ENCODE measurements around the gene L2HGDH. TPM values are rescaled to one million over a fixed set of nuclear protein-coding genes. Genes with fewer than 3 reads are reported as not detected.

L2HGDH gene
- total RNA-seq, 2 experiments from 2014 or later: 1.7 to 3.1 TPM

DNA sequence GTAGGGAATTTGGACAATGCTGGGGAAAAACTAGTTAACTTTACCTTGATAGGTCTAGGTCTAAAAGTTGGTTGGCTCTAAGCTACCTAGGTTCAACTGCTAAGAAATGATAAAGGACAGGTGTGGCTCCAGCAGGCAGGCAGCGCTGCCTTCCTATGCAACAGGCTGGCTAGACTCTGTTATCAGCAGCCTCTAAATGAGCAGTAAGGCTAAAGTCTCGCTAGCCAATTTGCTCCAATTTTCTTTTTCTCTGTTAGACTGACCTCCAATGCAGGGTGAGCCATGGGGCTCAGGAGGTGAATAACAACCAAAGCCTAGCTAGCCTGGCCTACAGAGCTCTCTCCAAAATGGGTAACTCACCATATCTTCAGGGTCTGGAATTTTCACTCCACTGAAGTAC, 26.6 kb upstream of the L2HGDH start:
- peaks cover 14% of the 10 kb centered on the region for H3K4me1 ChIP-seq (ENCODE audit: insufficient read depth, low read length)
- DNase-seq (no peak), ATAC-seq (ENCODE audit: poor library complexity) (no peak)
- POLR2A ChIA-PET: interaction anchor here (0.5 to 1.2 kb wide), 2 partner anchors 12 to 147 kb away, joined by 3 to 4 read pairs; no protein-coding TSS in a partner anchor
- TF ChIP-seq, protein P1, sequence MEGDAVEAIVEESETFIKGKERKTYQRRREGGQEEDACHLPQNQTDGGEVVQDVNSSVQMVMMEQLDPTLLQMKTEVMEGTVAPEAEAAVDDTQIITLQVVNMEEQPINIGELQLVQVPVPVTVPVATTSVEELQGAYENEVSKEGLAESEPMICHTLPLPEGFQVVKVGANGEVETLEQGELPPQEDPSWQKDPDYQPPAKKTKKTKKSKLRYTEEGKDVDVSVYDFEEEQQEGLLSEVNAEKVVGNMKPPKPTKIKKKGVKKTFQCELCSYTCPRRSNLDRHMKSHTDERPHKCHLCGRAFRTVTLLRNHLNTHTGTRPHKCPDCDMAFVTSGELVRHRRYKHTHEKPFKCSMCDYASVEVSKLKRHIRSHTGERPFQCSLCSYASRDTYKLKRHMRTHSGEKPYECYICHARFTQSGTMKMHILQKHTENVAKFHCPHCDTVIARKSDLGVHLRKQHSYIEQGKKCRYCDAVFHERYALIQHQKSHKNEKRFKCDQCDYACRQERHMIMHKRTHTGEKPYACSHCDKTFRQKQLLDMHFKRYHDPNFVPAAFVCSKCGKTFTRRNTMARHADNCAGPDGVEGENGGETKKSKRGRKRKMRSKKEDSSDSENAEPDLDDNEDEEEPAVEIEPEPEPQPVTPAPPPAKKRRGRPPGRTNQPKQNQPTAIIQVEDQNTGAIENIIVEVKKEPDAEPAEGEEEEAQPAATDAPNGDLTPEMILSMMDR (IDR thresholded peaks at IDR 0.05): no peak
- no peaks in the 10 kb centered on the region for H3K27me3 ChIP-seq (ENCODE audit: control insufficient read depth in 1 of 2, insufficient read depth in 2 of 2, low read length in 2 of 2)
- Mint-ChIP-seq H3K27ac (no peak overlapping the region), H3K27me3 (no peaks in the 10 kb centered on the region), H3K4me3 (no peak overlapping the region), H3K9me3 (no peaks in the 10 kb centered on the region), H3K4me1 (ENCODE audit: low read depth) (peaks cover 24% of the 10 kb centered on the region), H3K36me3 (ENCODE audit: low read depth) (peaks cover 28% of the 10 kb centered on the region)
- CTCF ChIA-PET: interaction anchor here (1.3 kb wide), 1 partner anchor 9 kb away, joined by 3 read pairs; no protein-coding TSS in a partner anchor
- peaks cover 20% of the 10 kb centered on the region for H3K36me3 ChIP-seq (ENCODE audit: insufficient read depth, low read length)
- H3K27ac ChIP-seq (ENCODE audit: low read depth in 1 of 2, low read length in 2 of 2): no peak overlapping the region
- intact Hi-C loops (cut with DNase I, micrococcal nuclease): loop anchor here in 1 of 2 experiments (5.0 kb wide), 1 partner anchor 69 kb away; no protein-coding TSS in a partner anchor
- H3K9me3 ChIP-seq (ENCODE audit: control insufficient read depth in 1 of 2, insufficient read depth in 1 of 2, low read length in 2 of 2): no peaks in the 10 kb centered on the region
- no peak overlapping the region for H3K4me3 ChIP-seq (ENCODE audit: low read length)

DNA sequence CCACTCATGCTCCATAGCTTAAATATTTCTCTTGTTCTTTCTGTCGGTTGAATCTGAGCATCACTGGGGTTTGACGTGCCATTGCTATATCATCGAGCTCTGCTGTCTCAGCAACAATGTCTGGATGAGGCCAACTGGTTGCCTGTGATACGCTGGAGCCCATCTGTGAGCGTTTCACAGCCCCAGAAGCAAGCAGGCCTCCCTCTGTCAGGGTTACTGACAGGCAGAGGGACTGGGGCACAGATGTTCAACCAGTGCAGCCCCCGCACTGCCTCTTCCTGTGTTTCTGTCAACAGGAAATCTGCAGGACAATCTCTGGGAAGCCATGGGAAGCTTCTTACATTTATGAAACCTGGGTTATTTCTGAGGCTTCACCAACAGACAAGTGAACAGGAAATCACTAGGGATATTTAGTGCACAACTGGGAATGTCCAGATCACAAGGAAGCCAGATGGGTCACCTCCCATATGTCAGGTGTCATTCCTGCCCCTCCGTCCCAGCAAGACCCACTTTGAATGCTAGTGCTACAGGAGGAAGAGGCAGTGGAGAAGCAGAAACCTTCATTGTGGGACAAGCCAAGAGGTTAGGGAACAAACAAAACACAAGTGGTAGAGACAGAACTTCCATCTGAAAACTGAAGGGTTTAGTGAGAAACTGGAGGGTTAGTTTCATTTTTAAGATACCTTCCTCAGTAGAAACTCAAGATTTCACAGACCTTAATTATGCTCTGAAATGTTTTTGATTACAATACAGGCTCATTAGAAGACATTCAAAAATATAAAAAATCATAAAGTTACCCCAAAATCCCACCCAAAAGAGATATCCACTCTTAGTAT, 24.2 kb upstream of the L2HGDH start:
- H3K27ac ChIP-seq (ENCODE audit: low read depth in 1 of 2, low read length in 2 of 2): no peak overlapping the region
- TF ChIP-seq, protein P1 (IDR thresholded peaks at IDR 0.05): no peak
- DNase-seq (peak in 1 of 14 experiments; percentile 14), ATAC-seq (ENCODE audit: poor library complexity) (peak; percentile 44)
- H3K4me1 Mint-ChIP-seq (ENCODE audit: low read depth): peaks cover 20% of the 10 kb centered on the region
- no peaks in the 10 kb centered on the region for H3K9me3 ChIP-seq (ENCODE audit: control insufficient read depth in 1 of 2, insufficient read depth in 1 of 2, low read length in 2 of 2)
- ChIA-PET CTCF (interaction anchor here (2.1 kb wide), 1 partner anchor 15 kb away, joined by 9 read pairs; no protein-coding TSS in a partner anchor), POLR2A (interaction anchor here (0.6 to 1.4 kb wide), 4 partner anchors 23 to 122 kb away, joined by 3 to 6 read pairs (median 4); no protein-coding TSS in a partner anchor)
- H3K36me3 Mint-ChIP-seq (ENCODE audit: low read depth): peaks cover 47% of the 10 kb centered on the region
- H3K9me3 Mint-ChIP-seq: no peaks in the 10 kb centered on the region
- intact Hi-C loops (cut with DNase I, micrococcal nuclease): loop anchor here in 1 of 2 experiments (5.0 kb wide), 1 partner anchor 71 kb away; no protein-coding TSS in a partner anchor
- H3K27me3 ChIP-seq (ENCODE audit: control insufficient read depth in 1 of 2, insufficient read depth in 2 of 2, low read length in 2 of 2): no peaks in the 10 kb centered on the region
- no peaks in the 10 kb centered on the region for H3K27me3 Mint-ChIP-seq
- H3K27ac Mint-ChIP-seq: peak overlapping the region; percentile 50
- peak overlapping the region; percentile 25 for H3K4me3 Mint-ChIP-seq
- H3K4me3 ChIP-seq (ENCODE audit: low read length): no peak overlapping the region
- H3K4me1 ChIP-seq (ENCODE audit: insufficient read depth, low read length): peaks cover 11% of the 10 kb centered on the region
- peaks cover 29% of the 10 kb centered on the region for H3K36me3 ChIP-seq (ENCODE audit: insufficient read depth, low read length)

DNA sequence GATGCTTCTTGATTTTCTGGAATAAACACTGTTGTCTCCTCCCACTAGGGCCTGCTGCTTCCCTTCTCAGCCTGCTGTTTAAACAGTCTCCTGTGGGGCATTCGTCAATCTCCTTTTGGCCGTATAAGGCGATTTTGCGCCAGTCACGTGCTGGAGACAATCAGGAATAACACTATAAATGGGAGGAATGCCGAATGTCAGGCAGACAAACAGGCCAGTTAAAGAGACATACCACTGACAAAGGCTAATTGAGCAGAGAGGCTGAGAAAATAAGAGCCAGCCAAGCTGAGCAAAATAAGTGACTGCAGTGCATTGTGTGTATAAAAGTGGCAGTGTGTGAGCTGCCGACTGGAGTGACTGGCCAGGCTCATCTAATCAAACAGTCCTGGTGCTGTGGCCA, 23.4 kb upstream of the L2HGDH start:
- peak overlapping the region; percentile 50 for H3K27ac Mint-ChIP-seq
- H3K27ac ChIP-seq (ENCODE audit: low read depth in 1 of 2, low read length in 2 of 2): no peak overlapping the region
- TF ChIP-seq, protein P1 (IDR thresholded peaks at IDR 0.05): no peak
- POLR2A ChIA-PET: interaction anchor here (0.6 to 1.4 kb wide), 4 partner anchors 23 to 121 kb away, joined by 3 to 6 read pairs (median 4); no protein-coding TSS in a partner anchor
- intact Hi-C loops (cut with DNase I, micrococcal nuclease): loop anchor here in 1 of 2 experiments (5.0 kb wide), 1 partner anchor 72 kb away; no protein-coding TSS in a partner anchor
- peaks cover 26% of the 10 kb centered on the region for H3K36me3 ChIP-seq (ENCODE audit: insufficient read depth, low read length)
- peaks cover 11% of the 10 kb centered on the region for H3K4me1 ChIP-seq (ENCODE audit: insufficient read depth, low read length)
- H3K9me3 Mint-ChIP-seq: no peaks in the 10 kb centered on the region
- no peak overlapping the region for H3K4me3 Mint-ChIP-seq
- H3K27me3 ChIP-seq (ENCODE audit: control insufficient read depth in 1 of 2, insufficient read depth in 2 of 2, low read length in 2 of 2): no peaks in the 10 kb centered on the region
- ATAC-seq (ENCODE audit: poor library complexity) (no peak), DNase-seq (no peak)
- H3K27me3 Mint-ChIP-seq: no peaks in the 10 kb centered on the region
- H3K36me3 Mint-ChIP-seq (ENCODE audit: low read depth): peaks cover 46% of the 10 kb centered on the region
- no peak overlapping the region for H3K4me3 ChIP-seq (ENCODE audit: low read length)
- no peaks in the 10 kb centered on the region for H3K9me3 ChIP-seq (ENCODE audit: control insufficient read depth in 1 of 2, insufficient read depth in 1 of 2, low read length in 2 of 2)
- peaks cover 20% of the 10 kb centered on the region for H3K4me1 Mint-ChIP-seq (ENCODE audit: low read depth)
- CTCF ChIA-PET: interaction anchor here (0.6 to 2.1 kb wide), 2 partner anchors 14 to 63 kb away, joined by 3 to 9 read pairs; no protein-coding TSS in a partner anchor
